ENCODE data around the gene RHOC.
A peak's percentile ranks its signal among the peaks of the same experiment; 100 is the strongest.

RHOC gene

GRCh38 chr1:112701227-112702066 is 5.5 kb downstream of the RHOC start:
- no peak for DNase-seq (ENCODE audit: low read depth in 2 of 2)

DNA sequence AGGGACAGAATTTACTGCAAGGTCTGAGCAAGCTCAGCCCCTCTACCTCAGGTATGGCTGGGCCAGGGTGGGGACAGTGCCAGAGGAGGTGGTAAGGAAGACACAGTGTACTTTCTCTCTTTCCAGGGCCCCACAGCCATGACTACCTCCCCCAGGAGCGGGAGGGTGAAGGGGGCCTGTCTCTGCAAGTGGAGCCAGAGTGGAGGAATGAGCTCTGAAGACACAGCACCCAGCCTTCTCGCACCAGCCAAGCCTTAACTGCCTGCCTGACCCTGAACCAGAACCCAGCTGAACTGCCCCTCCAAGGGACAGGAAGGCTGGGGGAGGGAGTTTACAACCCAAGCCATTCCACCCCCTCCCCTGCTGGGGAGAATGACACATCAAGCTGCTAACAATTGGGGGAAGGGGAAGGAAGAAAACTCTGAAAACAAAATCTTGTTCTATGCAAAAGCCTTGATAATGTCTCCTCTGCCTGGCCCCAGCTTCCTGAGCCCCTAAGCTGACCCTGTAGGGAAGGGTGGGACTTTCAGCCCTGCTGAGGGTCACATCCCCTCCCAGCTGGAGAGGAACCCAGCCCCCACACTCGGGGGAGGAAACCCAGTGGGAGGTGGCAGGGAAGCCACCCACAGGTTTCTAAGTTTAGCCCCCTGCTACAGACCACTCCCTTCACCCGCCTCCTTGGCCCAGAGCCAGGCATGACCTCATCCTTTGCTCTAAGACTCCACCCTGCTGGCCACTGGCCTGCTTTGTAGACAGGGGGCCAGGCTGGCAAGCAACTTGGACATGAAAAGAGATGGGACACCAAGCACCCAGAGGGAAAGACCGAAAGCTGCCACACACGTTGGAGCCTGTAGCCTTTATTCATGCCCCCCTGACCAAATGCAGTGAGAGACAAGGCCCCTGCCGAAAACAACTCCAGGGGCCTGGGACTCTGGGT is 6.4 kb downstream of the RHOC start:
- DNase-seq (ENCODE audit: low read depth in 2 of 2), result peak; percentile 47 to 48

DNA sequence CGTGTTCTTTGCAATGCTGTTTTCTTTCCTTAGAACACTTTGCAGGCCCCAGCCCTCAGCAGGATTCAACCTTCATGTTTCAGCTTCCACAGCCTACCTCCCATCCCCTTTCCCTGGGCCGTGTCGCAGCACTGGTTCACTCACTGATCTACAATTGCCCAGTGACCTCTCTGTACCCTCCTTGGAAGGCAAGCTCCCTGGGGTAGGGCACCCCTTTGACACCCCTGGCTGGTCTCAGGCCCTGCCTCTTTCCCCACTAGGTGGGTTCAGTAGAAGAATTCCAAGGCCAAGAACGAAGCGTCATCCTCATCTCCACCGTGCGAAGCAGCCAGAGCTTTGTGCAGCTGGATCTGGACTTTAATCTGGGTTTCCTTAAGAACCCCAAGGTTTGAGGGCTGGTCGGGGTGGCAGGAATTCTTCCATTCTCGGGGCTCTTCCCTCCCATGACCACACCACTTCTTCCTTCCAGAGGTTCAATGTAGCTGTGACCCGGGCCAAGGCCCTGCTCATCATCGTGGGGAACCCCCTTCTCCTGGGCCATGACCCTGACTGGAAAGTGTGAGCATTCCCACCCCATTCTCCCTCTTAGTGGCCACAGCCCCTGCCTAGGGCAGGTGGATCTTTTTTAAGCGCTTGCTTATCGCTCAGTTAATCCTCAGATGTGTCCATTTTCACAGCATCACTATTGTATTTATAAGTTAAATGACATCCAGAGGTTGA is 7.3 kb downstream of the RHOC start:
- DNase-seq (ENCODE audit: low read depth in 2 of 2), result no peak

DNA sequence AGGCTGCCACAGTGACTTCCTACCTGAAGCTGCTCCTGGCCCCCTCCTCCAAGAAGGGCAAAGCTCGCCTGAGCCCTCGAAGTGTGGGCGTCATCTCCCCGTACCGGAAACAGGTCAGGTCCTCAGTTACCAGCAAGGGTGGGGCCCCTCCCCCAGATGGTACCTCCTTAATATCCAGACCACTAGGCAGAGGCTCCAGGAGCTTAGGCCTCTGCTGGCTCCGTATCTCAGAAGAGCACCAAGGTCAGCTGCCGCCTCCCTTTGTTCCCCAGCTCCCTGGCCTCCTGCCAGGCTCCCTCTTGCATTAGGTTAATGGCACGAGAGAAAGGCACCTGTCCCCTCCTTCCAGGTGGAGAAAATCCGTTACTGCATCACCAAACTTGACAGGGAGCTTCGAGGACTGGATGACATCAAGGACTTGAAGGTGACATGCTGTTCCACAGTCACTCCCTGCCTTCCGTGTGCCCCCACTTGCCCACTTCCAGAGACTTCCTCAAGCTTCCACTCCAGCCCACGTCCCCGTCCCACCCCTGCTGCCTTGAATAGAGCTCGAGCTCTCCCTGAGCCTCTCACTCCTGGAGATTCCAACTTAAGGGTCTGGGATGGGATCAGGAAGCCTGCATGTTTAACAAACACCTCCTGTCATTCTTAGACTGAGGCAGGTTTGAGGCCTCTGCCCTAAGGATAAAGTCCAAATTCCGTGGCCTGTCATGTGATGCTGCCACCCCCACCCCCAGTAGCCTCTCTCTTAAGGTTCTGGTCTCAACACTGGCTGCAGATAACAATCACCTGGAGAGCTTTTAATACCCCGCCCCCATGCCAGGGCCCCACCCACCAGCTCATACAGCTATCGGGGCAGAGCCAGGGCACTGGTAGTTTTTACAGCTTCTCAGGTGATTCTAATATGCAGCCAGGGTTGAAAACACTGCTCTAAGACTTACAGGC is 8.3 kb downstream of the RHOC start:
- DNase-seq (ENCODE audit: low read depth in 2 of 2), result no peak

- DNase-seq (ENCODE audit: low read depth in 2 of 2), result no peak
Measured at GRCh38 chr1:112697781-112698201, 9.1 kb downstream of the RHOC start.

DNA sequence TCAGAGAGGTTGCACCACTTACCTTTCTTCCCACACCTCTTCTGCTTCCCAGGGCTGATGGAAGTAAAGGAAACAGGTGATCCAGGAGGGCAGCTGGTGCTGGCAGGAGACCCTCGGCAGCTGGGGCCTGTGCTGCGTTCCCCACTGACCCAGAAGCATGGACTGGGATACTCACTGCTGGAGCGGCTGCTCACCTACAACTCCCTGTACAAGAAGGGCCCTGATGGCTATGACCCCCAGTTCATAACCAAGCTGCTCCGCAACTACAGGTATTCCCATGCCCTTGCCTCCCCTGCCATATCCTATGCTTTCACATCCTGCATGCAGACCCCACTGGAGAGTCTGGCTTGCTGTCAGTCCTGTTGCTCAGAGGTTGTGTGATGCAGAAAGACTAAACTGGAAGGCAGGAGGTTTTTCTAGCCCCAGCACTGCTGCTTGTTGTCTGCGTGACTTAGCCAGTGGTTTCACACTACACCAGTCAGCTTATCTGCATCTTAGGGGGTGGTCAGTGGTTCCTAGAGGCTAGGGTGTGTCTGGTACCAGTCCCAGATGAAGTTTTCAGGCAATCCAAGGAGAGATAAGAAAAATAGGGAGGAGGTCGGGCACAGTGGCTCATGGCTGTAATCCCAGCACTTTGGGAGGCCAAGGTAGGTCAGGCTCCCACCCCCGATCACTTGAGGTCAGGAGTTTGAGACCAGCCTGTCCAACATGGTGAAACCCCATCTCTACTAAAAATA is 10.2 kb downstream of the RHOC start:
- DNase-seq (ENCODE audit: low read depth in 2 of 2), result no peak

DNA sequence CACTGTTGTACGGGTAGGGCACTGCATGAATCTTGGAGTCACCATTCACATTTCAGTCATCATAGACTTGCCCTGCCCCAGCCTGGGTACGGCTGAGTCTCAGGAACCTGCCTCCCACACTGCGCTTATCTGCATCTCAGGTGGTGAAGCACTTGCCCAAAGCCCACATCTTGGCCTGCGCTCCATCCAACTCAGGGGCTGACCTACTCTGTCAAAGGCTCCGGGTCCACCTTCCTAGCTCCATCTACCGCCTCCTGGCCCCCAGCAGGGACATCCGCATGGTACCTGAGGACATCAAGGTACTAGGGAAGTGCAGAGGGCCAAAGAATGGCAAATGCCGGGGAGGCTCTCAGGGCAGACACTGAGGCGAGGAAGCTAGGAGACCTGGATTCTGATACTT is 11.7 kb downstream of the RHOC start:
- no peak for DNase-seq (ENCODE audit: low read depth in 2 of 2)

- no peak for DNase-seq (ENCODE audit: low read depth in 2 of 2)
Measured at GRCh38 chr1:112694363-112694929, 12.5 kb downstream of the RHOC start.

- DNase-seq (ENCODE audit: low read depth in 2 of 2), result no peak
Measured at GRCh38 chr1:112693821-112694220, 13.1 kb downstream of the RHOC start.

GRCh38 chr1:112692681-112693080 is 14.2 kb downstream of the RHOC start:
- DNase-seq (ENCODE audit: low read depth in 2 of 2), result no peak

DNA sequence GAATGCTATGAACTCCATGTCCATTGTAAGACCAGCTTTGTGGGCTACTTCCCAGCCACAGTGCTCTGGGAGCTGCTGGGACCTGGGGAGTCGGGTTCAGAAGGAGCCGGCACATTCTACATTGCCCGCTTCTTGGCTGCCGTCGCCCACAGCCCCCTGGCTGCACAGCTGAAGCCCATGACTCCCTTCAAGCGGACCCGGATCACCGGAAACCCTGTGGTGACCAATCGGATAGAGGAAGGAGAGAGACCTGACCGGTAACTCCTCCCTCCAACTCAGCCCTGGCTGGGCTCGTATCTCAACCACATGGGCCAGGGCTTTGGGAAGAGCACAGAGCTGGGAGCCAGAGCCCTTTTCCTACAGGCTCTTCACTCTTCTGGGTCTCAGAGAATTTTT is 17.1 kb downstream of the RHOC start:
- DNase-seq (ENCODE audit: low read depth in 2 of 2), result no peak

- no peak for DNase-seq (ENCODE audit: low read depth in 2 of 2)
Measured at GRCh38 chr1:112689196-112689841, 17.6 kb downstream of the RHOC start.

- no peak for DNase-seq (ENCODE audit: low read depth in 2 of 2)
Measured at GRCh38 chr1:112688781-112689193, 18.1 kb downstream of the RHOC start.

- no peak for DNase-seq (ENCODE audit: low read depth in 2 of 2)
Measured at GRCh38 chr1:112687785-112688496, 19.0 kb downstream of the RHOC start.

GRCh38 chr1:112687361-112687760 is 19.6 kb downstream of the RHOC start:
- DNase-seq (ENCODE audit: low read depth in 2 of 2), result no peak

- DNase-seq (ENCODE audit: low read depth in 2 of 2), result no peak
Measured at GRCh38 chr1:112686835-112687234, 20.1 kb downstream of the RHOC start.

- DNase-seq (ENCODE audit: low read depth in 2 of 2), result no peak
Measured at GRCh38 chr1:112686417-112686816, 20.5 kb downstream of the RHOC start.

DNA sequence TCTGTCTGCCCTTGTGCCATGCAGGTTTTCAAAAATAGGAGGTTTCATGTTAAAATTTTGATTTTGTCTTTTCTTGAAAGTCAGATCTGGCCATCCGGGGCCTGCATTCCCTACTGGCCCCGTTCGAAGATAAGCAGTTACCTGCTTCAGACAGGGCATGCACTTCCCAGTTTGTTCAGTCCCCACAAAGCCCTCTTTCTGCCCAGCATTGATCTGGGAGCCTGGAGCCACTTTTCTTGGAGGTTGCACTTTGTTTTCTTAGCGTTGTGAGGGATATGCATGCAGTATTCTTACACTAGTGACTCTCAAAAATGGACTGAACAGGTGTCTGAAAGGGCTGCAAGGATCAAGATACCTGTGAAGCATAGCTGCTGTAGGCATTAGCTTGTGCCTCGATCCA is 21.0 kb downstream of the RHOC start:
- DNase-seq (ENCODE audit: low read depth in 2 of 2), result no peak

- DNase-seq (ENCODE audit: low read depth in 2 of 2), result no peak
Measured at GRCh38 chr1:112678605-112679004, 28.3 kb downstream of the RHOC start.
